ENCODE data around the gene IMMP2L.
"Not testable (repeated sequence)": the region's sequence is repeated elsewhere in the genome, so short reads cannot be mapped to it uniquely, and the experiment has no call there.

IMMP2L gene

GRCh38 chr7:111324228-111324627 lies 238.1 kb downstream of the IMMP2L start:
- H3K9me3 ChIP-seq: no peaks in the 10 kb centered on the region

DNA sequence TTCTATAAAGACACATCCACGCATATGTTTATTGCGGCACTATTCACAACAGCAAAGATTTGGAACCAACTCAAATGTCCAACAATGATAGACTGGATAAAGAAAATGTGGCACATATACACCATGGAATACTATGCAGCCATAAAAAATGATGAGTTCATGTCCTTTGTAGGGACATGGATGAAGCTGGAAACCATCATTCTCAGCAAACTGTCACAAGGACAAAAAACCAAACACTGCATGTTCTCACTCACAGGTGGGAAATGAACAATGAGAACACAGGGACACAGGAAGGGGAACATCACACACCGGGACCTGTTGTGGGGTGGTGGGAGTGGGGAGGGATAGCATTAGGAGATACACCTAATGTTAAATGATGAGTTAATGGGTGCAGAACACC lies 238.6 kb downstream of the IMMP2L start:
- not testable (repeated sequence) for H3K36me3 ChIP-seq; H3K27me3 ChIP-seq; H3K4me1 ChIP-seq (ENCODE audit: control insufficient read depth in 1 of 2, insufficient read depth in 1 of 2, low read depth in 1 of 2, low read length in 1 of 2); H3K9me3 ChIP-seq; H3K4me3 ChIP-seq (ENCODE audit: low read depth in 1 of 2, low read length in 1 of 2); H3K27ac ChIP-seq

More at GRCh38 chr7:111324228-111324627, 238.1 kb downstream of the IMMP2L start:
- Histone ChIP-seq H3K36me3 (no peaks in the 10 kb centered on the region), H3K27ac (no peak overlapping the region), H3K4me3 (ENCODE audit: low read depth in 1 of 2, low read length in 1 of 2) (no peak overlapping the region), H3K27me3 (no peaks in the 10 kb centered on the region), H3K4me1 (ENCODE audit: control insufficient read depth in 1 of 2, insufficient read depth in 1 of 2, low read depth in 1 of 2, low read length in 1 of 2) (no peaks in the 10 kb centered on the region)
- TF ChIP-seq, protein P1, sequence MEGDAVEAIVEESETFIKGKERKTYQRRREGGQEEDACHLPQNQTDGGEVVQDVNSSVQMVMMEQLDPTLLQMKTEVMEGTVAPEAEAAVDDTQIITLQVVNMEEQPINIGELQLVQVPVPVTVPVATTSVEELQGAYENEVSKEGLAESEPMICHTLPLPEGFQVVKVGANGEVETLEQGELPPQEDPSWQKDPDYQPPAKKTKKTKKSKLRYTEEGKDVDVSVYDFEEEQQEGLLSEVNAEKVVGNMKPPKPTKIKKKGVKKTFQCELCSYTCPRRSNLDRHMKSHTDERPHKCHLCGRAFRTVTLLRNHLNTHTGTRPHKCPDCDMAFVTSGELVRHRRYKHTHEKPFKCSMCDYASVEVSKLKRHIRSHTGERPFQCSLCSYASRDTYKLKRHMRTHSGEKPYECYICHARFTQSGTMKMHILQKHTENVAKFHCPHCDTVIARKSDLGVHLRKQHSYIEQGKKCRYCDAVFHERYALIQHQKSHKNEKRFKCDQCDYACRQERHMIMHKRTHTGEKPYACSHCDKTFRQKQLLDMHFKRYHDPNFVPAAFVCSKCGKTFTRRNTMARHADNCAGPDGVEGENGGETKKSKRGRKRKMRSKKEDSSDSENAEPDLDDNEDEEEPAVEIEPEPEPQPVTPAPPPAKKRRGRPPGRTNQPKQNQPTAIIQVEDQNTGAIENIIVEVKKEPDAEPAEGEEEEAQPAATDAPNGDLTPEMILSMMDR (IDR thresholded peaks at IDR 0.05): no peak

DNA sequence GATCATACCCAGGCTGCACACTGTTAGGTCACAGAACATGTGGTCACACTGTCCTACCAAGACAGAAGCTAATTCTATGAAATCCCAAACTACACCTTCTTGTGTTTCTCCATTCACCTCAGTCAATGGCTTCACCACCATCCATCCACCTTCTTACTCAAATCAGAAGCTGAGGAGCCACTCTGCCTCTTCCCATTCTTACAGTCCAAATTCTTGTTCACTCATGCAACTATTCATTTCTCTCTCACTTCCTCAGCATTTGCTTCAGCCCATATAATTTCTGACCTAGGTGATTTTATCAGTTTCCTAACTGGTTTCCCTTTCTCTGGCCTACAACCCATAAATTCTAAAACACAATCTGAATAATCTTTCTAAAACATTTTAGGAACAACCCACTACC lies 242.2 kb downstream of the IMMP2L start:
- Histone ChIP-seq H3K4me3 (ENCODE audit: low read depth in 1 of 2, low read length in 1 of 2) (no peak overlapping the region), H3K9me3 (no peaks in the 10 kb centered on the region), H3K27ac (no peak overlapping the region), H3K36me3 (no peaks in the 10 kb centered on the region), H3K27me3 (no peaks in the 10 kb centered on the region), H3K4me1 (ENCODE audit: control insufficient read depth in 1 of 2, insufficient read depth in 1 of 2, low read depth in 1 of 2, low read length in 1 of 2) (no peaks in the 10 kb centered on the region)
- TF ChIP-seq, protein P1 (IDR thresholded peaks at IDR 0.05): no peak

GRCh38 chr7:111312966-111313365 lies 249.3 kb downstream of the IMMP2L start:
- H3K4me1 ChIP-seq (ENCODE audit: control insufficient read depth in 1 of 2, insufficient read depth in 1 of 2, low read depth in 1 of 2, low read length in 1 of 2): no peaks in the 10 kb centered on the region
- TF ChIP-seq, protein P1 (IDR thresholded peaks at IDR 0.05): no peak
- no peak overlapping the region for H3K27ac ChIP-seq
- H3K9me3 ChIP-seq: no peaks in the 10 kb centered on the region
- no peak overlapping the region for H3K4me3 ChIP-seq (ENCODE audit: low read depth in 1 of 2, low read length in 1 of 2)
- no peaks in the 10 kb centered on the region for H3K36me3 ChIP-seq
- H3K27me3 ChIP-seq: no peaks in the 10 kb centered on the region

GRCh38 chr7:111308691-111309090 lies 253.6 kb downstream of the IMMP2L start:
- Histone ChIP-seq H3K4me1 (ENCODE audit: control insufficient read depth in 1 of 2, insufficient read depth in 1 of 2, low read depth in 1 of 2, low read length in 1 of 2) (no peaks in the 10 kb centered on the region), H3K9me3 (no peaks in the 10 kb centered on the region), H3K36me3 (no peaks in the 10 kb centered on the region), H3K27me3 (no peaks in the 10 kb centered on the region), H3K27ac (no peak overlapping the region), H3K4me3 (ENCODE audit: low read depth in 1 of 2, low read length in 1 of 2) (no peak overlapping the region)
- TF ChIP-seq, protein P1 (IDR thresholded peaks at IDR 0.05): no peak

- H3K27me3 ChIP-seq: no peaks in the 10 kb centered on the region
- no peaks in the 10 kb centered on the region for H3K4me1 ChIP-seq (ENCODE audit: control insufficient read depth in 1 of 2, insufficient read depth in 1 of 2, low read depth in 1 of 2, low read length in 1 of 2)
- H3K27ac ChIP-seq: no peak overlapping the region
- no peaks in the 10 kb centered on the region for H3K36me3 ChIP-seq
- H3K4me3 ChIP-seq (ENCODE audit: low read depth in 1 of 2, low read length in 1 of 2): no peak overlapping the region
- TF ChIP-seq, protein P1 (IDR thresholded peaks at IDR 0.05): no peak
- H3K9me3 ChIP-seq: no peaks in the 10 kb centered on the region
These were observed 260.4 kb downstream of the IMMP2L start for GRCh38 chr7:111301891-111302290.
